PFSK-1 (cell line): ENCODE measurements around the gene IL15RA.

Experiments used
- FOXP2 ChIP-seq: optimal IDR thresholded peaks from 2 replicates; pipeline ENCODE3; 2011; ENCODE audit warnings: borderline replicate concordance, control low read depth, inconsistent platforms; ENCODE audit not compliant: insufficient read depth; ENCODE audit errors: extremely low read length, extremely low read depth
- POLR2AphosphoS5 ChIP-seq: IDR thresholded peaks from 2 replicates; pipeline ENCODE4 v1.6.1; 2012; ENCODE audit warnings: low read depth, mild to moderate bottlenecking, control low read depth, low read length, moderate library complexity
- SIN3A ChIP-seq: IDR thresholded peaks from 2 replicates; pipeline ENCODE4 v1.6.1; 2012; ENCODE audit warnings: mild to moderate bottlenecking, low read length, moderate library complexity, borderline replicate concordance; ENCODE audit not compliant: insufficient read depth
- TAF1 ChIP-seq: IDR thresholded peaks from 2 replicates; pipeline ENCODE4 v1.6.1; 2012; ENCODE audit warnings: low read length, control low read depth, borderline replicate concordance; ENCODE audit not compliant: insufficient read depth
- TF ChIP-seq, protein P1 (sequence below), 2 experiments: IDR thresholded peaks; 2 replicates each; pipeline versions ENCODE4 v1.6.1 to v1.8.0; 2011 to 2012; ENCODE audit warnings: low read depth in 2 of 2, low read length in 2 of 2, control low read depth in 1 of 2, inconsistent platforms in 1 of 2, mild to moderate bottlenecking in 1 of 2, moderate library complexity in 1 of 2; ENCODE audit not compliant: insufficient read depth in 1 of 2

The IL15RA gene

DNA sequence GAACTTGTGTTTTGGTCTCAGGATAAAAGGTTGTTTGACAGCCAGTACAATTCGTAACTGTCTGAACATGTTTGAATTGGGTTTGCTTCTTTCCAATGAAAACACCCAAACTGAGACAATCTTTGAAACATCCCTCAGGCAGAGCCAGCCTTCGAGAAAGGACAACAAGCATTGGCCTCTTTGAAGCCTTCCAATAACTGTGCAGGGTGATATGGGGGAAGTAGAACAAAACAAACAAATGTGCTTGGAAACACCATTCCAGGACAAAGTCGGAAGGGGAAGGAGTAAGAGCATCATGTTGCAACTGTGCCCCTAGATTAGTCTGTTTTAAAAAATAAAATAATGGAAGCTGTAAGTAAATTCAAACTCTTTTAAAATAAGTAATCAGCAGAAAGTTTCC lies 45.3 kb upstream of the IL15RA start:
- TF ChIP-seq FOXP2: no peak
- no peak for TF ChIP-seq POLR2AphosphoS5
- TF ChIP-seq TAF1: no peak
- TF ChIP-seq SIN3A: no peak
- TF ChIP-seq, protein P1, sequence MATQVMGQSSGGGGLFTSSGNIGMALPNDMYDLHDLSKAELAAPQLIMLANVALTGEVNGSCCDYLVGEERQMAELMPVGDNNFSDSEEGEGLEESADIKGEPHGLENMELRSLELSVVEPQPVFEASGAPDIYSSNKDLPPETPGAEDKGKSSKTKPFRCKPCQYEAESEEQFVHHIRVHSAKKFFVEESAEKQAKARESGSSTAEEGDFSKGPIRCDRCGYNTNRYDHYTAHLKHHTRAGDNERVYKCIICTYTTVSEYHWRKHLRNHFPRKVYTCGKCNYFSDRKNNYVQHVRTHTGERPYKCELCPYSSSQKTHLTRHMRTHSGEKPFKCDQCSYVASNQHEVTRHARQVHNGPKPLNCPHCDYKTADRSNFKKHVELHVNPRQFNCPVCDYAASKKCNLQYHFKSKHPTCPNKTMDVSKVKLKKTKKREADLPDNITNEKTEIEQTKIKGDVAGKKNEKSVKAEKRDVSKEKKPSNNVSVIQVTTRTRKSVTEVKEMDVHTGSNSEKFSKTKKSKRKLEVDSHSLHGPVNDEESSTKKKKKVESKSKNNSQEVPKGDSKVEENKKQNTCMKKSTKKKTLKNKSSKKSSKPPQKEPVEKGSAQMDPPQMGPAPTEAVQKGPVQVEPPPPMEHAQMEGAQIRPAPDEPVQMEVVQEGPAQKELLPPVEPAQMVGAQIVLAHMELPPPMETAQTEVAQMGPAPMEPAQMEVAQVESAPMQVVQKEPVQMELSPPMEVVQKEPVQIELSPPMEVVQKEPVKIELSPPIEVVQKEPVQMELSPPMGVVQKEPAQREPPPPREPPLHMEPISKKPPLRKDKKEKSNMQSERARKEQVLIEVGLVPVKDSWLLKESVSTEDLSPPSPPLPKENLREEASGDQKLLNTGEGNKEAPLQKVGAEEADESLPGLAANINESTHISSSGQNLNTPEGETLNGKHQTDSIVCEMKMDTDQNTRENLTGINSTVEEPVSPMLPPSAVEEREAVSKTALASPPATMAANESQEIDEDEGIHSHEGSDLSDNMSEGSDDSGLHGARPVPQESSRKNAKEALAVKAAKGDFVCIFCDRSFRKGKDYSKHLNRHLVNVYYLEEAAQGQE (IDR thresholded peaks at IDR 0.05; ENCODE audit: insufficient read depth in 1 of 2, low read depth in 2 of 2, low read length in 2 of 2): no peak

DNA sequence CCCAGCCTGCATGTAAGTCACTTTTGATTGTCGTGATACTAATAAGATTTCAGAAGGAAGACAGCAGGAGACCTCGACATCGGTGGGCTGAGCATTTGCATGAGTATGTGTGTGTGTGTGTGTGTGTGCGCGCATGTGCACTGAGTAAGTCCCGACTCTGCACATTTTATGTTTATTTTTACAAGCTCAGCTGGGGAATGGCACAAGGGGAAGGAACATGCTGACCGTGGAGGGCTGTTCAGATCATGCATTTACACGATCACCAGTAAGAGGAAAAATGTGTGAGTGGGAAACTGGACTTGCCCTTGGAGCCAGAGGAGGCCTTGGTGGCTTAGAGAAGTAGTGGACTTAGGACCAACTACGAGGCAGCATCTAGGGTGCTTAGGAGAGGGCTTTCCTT lies 43.5 kb upstream of the IL15RA start:
- TF ChIP-seq FOXP2 (no peak), TAF1 (no peak), SIN3A (no peak), POLR2AphosphoS5 (no peak)
- TF ChIP-seq, protein P1 (IDR thresholded peaks at IDR 0.05; ENCODE audit: insufficient read depth in 1 of 2, low read depth in 2 of 2, low read length in 2 of 2): no peak

DNA sequence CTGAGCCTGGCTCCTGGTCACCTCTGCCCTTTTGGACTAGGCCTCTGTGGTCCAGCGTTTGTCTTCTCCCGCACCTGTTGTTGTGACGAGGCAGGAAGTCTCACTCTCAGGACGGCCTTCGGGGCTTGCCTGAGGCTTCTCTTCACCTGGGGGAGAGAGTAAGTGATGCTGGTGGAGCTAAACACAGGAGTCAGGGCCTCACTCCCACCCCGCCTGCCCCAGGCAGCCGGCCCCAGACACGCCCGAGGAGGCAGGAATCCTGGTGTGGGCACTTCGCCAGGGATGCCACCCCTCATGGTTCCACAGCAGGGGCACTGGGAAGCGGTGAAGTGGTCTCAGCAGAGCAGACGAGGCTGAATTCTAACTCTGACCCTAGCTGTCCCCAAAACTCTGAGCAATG lies 42.5 kb upstream of the IL15RA start:
- no peak for TF ChIP-seq SIN3A
- no peak for TF ChIP-seq POLR2AphosphoS5
- TF ChIP-seq, protein P1 (IDR thresholded peaks at IDR 0.05; ENCODE audit: insufficient read depth in 1 of 2, low read depth in 2 of 2, low read length in 2 of 2): no peak
- no peak for TF ChIP-seq FOXP2
- no peak for TF ChIP-seq TAF1

DNA sequence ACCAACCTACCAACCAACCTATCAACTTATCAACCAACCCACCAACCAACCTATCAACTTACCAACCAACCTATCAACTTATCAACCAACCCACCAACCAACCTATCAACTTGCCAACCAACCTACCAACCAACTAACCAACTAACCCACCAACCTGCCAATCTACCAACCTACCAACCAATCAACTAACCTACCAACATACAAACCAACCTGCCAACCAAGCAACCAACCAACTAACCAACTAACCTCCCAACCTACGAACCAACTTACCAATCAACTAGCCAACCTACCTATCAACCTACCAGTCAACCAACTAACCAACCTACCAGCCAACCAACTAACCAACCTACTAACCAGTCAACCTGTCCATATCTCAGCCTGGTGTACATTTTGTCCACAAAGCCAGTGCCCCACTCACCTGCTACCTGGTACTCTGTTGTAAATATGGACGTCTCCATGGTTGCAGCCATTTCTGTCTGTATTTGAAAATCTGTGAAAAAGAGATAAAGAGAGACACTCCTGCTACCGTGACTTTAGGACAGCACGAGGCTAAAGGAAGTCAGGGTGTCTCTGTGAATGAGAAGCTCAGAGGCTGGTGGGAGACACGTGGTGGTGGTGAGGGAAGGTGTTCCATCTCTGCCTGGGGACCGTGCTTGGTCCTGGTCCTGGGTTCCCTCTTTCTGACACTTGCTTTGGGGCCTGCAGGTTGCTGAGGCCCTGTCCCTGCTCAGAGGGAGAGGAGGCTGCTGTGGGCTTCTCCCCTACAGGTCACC lies 41.9 kb upstream of the IL15RA start:
- TF ChIP-seq, protein P1 (IDR thresholded peaks at IDR 0.05; ENCODE audit: insufficient read depth in 1 of 2, low read depth in 2 of 2, low read length in 2 of 2): no peak
- TF ChIP-seq SIN3A (no peak), FOXP2 (no peak), POLR2AphosphoS5 (no peak), TAF1 (no peak)

DNA sequence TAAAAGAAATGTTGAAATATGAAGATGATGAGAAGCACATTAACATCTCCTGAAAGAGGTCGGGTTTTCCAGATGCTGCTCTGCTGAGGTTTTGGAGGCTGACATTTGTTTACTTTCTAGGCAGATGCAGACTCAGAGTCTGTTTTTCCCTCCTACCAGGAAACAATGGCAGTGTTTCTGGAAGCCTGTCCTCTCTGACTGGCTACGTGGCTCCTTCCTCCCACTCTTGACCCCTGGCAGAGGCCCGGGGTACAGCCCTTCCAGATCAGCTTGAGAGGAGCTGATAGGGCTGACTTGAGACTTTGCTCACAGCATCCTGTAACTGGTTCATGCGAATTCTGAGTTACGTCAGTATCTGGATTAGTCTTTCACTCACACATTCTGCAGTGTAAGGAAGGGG lies 41.1 kb upstream of the IL15RA start:
- TF ChIP-seq FOXP2 (no peak), TAF1 (no peak), POLR2AphosphoS5 (no peak), SIN3A (no peak)
- TF ChIP-seq, protein P1 (IDR thresholded peaks at IDR 0.05; ENCODE audit: insufficient read depth in 1 of 2, low read depth in 2 of 2, low read length in 2 of 2): no peak
